Fibroblast of lung (primary cell): ENCODE measurements around the gene SLC51B. TPM values are rescaled to one million over a fixed set of nuclear protein-coding genes. Genes with fewer than 3 reads are reported as not detected.

Experiments used
- DNase-seq, 2 donors: peaks; one replicate each; pipeline versions ENCODE4 v3.0.0 to v3.0.0-alpha.2; 2010; ENCODE audit warnings: low read depth in 2 of 2
- H2AFZ ChIP-seq: 2 replicates; pipeline ENCODE4 v1.5.1; 2012; ENCODE audit warnings: low read length, control low read depth, inconsistent platforms
- H3K27ac ChIP-seq: 2 replicates; pipeline ENCODE4 v1.5.1; 2011; ENCODE audit warnings: low read length, control low read depth; ENCODE audit not compliant: insufficient read depth
- H3K27me3 ChIP-seq: 2 replicates; pipeline ENCODE4 v1.5.1; 2011; ENCODE audit warnings: mild to moderate bottlenecking, low read length; ENCODE audit not compliant: control insufficient read depth, insufficient read depth
- H3K36me3 ChIP-seq: 2 replicates; pipeline ENCODE4 v1.5.1; 2011; ENCODE audit warnings: low read length; ENCODE audit not compliant: control insufficient read depth, insufficient read depth
- H3K4me1 ChIP-seq: 2 replicates; pipeline ENCODE4 v1.5.1; 2011; ENCODE audit warnings: low read length; ENCODE audit not compliant: control insufficient read depth, insufficient read depth; ENCODE audit errors: extremely low read depth
- H3K4me2 ChIP-seq: 2 replicates; pipeline ENCODE4 v1.5.1; 2011; ENCODE audit warnings: low read length, control low read depth; ENCODE audit not compliant: insufficient read depth; ENCODE audit errors: extremely low read depth
- H3K4me3 ChIP-seq, 4 experiments: fragments of 200-600 bp in 1 of 4; sonication (generic) in 1 of 4; replicated peaks in 1 of 4; 2 replicates each; pipeline ENCODE4 v1.5.1; 2011 to 2016; ENCODE audit warnings: low read length in 4 of 4, low read depth in 3 of 4, mild to moderate bottlenecking in 3 of 4, control low read depth in 2 of 4, inconsistent platforms in 1 of 4, mixed read lengths in 1 of 4; ENCODE audit not compliant: insufficient read depth in 1 of 4; ENCODE audit errors: control extremely low read depth in 1 of 4
- H3K79me2 ChIP-seq: 2 replicates; pipeline ENCODE4 v1.5.1; 2012; ENCODE audit warnings: mild to moderate bottlenecking, low read length, inconsistent platforms; ENCODE audit not compliant: control insufficient read depth, insufficient read depth
- H3K9ac ChIP-seq: 2 replicates; pipeline ENCODE4 v1.5.1; 2011; ENCODE audit warnings: mild to moderate bottlenecking, low read length, control low read depth; ENCODE audit not compliant: insufficient read depth
- H3K9me3 ChIP-seq: 2 replicates; pipeline ENCODE4 v1.5.1; 2012; ENCODE audit warnings: low read depth, low read length; ENCODE audit not compliant: control insufficient read depth, insufficient read depth
- H4K20me1 ChIP-seq: 2 replicates; pipeline ENCODE4 v1.5.1; 2011; ENCODE audit warnings: low read length; ENCODE audit not compliant: control insufficient read depth, insufficient read depth; ENCODE audit errors: extremely low read depth
- EZH2 ChIP-seq: IDR thresholded peaks from 2 replicates; pipeline ENCODE4 v1.5.1; 2012; ENCODE audit warnings: low read length, control low read depth, mild to moderate bottlenecking; ENCODE audit errors: missing control alignments
- polyA plus RNA-seq, 2 donors: library from polyadenylated mRNA; depleted of rRNA in 1 of 2; stranded (reverse) in 1 of 2; unstranded in 1 of 2; fragments of >200 nt; gene quantifications; 2 replicates each; pipeline ENCODE4 v1.2.1, GENCODE V29; 2011 to 2012; ENCODE audit warnings: missing spikeins in 1 of 2
- total RNA-seq: library from RNA; depleted of rRNA; stranded (reverse); fragments of >200 nt; gene quantifications from 2 replicates; pipeline ENCODE4 v1.2.1, GENCODE V29; 2014
- TF ChIP-seq, protein P1 (sequence below), 2 donors: IDR thresholded peaks in 1 of 2; conservative IDR thresholded peaks in 1 of 2; 1 replicate in 1 of 2; 2 replicates in 1 of 2; pipeline ENCODE4 v1.5.1; 2011 to 2012; ENCODE audit warnings: low read length in 2 of 2, control low read depth in 1 of 2, inconsistent platforms in 1 of 2, low read depth in 1 of 2, mild to moderate bottlenecking in 1 of 2

Gene SLC51B
- total and polyA plus RNA-seq, 2 donors (not counting 1 experiment from before 2014, with no cell fraction given), result 0.66 to 0.98 TPM

DNA sequence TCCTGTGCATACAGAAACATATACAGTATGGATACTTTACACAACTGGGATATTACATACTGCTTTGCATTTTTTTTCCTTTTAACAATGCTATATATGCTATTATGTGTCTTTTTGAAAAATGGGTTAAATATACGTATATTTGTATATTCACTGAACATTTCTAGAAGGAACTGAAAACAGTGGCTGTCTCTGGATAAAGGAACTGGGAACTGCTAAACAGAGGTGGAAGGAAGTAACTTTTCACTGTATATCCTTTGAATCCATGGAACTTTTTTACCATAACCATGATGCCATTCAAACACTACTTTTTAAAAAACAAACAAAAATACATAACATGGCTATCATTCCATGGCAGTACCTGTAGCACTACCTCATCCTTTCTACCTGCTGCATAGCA, 17.6 kb upstream of the SLC51B start:
- Histone ChIP-seq H2AFZ (no peak overlapping the region), H3K27ac (no peak overlapping the region), H4K20me1 (no peaks in the 10 kb centered on the region), H3K79me2 (peaks cover 10% of the 10 kb centered on the region), H3K9ac (no peak overlapping the region), H3K4me3 (peak overlapping the region in 2 of 4 experiments; percentile 71 to 94), H3K27me3 (no peaks in the 10 kb centered on the region), H3K4me1 (no peaks in the 10 kb centered on the region), H3K4me2 (peak overlapping the region; percentile 26), H3K36me3 (peaks cover 2% of the 10 kb centered on the region), H3K9me3 (no peaks in the 10 kb centered on the region)
- no peak for DNase-seq
- TF ChIP-seq, protein P1, sequence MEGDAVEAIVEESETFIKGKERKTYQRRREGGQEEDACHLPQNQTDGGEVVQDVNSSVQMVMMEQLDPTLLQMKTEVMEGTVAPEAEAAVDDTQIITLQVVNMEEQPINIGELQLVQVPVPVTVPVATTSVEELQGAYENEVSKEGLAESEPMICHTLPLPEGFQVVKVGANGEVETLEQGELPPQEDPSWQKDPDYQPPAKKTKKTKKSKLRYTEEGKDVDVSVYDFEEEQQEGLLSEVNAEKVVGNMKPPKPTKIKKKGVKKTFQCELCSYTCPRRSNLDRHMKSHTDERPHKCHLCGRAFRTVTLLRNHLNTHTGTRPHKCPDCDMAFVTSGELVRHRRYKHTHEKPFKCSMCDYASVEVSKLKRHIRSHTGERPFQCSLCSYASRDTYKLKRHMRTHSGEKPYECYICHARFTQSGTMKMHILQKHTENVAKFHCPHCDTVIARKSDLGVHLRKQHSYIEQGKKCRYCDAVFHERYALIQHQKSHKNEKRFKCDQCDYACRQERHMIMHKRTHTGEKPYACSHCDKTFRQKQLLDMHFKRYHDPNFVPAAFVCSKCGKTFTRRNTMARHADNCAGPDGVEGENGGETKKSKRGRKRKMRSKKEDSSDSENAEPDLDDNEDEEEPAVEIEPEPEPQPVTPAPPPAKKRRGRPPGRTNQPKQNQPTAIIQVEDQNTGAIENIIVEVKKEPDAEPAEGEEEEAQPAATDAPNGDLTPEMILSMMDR (conservative IDR thresholded peaks at IDR 0.05 in 1 of 2, IDR thresholded peaks at IDR 0.05 in 1 of 2; ENCODE audit: low read depth in 1 of 2, low read length in 2 of 2), result no peak
- no peak for TF ChIP-seq EZH2

DNA sequence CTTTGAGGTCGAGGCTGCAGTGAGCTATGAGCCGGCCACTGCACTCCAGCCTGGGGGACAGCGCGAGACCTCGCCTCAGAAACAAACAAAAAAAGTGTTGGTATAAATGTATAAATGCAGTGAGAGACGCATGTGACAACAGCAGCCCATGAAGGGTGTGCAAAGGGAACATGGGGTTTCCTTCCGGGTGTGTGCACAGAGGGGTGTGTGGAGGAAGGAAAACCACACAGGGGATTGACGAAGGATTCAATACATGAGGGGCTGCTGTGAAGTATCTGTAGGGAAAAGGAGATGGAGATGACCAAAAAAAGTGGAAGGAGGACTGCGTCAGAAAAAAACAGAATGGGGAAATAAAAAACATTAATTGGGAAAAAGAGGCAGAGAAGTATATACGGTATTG, 16.8 kb upstream of the SLC51B start:
- TF ChIP-seq, protein P1 (conservative IDR thresholded peaks at IDR 0.05 in 1 of 2, IDR thresholded peaks at IDR 0.05 in 1 of 2; ENCODE audit: low read depth in 1 of 2, low read length in 2 of 2), result no peak
- TF ChIP-seq EZH2, result no peak
- H3K4me2 ChIP-seq, result peak overlapping the region; percentile 96
- no peak overlapping the region for H3K9ac ChIP-seq
- H3K27ac ChIP-seq, result no peak overlapping the region
- no peak overlapping the region for H2AFZ ChIP-seq
- no peaks in the 10 kb centered on the region for H3K4me1 ChIP-seq
- peaks cover 2% of the 10 kb centered on the region for H3K36me3 ChIP-seq
- DNase-seq, result no peak
- no peaks in the 10 kb centered on the region for H3K9me3 ChIP-seq
- H3K79me2 ChIP-seq, result peaks cover 10% of the 10 kb centered on the region
- H3K4me3 ChIP-seq, result peak overlapping the region; percentile 71 to 94 (median 86)
- H4K20me1 ChIP-seq, result no peaks in the 10 kb centered on the region
- no peaks in the 10 kb centered on the region for H3K27me3 ChIP-seq

- H3K4me2 ChIP-seq, result peak within 1 kb of the TSS; percentile 96
- no peaks in the 10 kb centered on the region for H3K4me1 ChIP-seq
- peak within 1 kb of the TSS; percentile 83 for H2AFZ ChIP-seq
- peak within 1 kb of the TSS; percentile 71 to 94 (median 86) for H3K4me3 ChIP-seq
- TF ChIP-seq EZH2, result no peak
- TF ChIP-seq, protein P1 (conservative IDR thresholded peaks at IDR 0.05 in 1 of 2, IDR thresholded peaks at IDR 0.05 in 1 of 2; ENCODE audit: low read depth in 1 of 2, low read length in 2 of 2), result no peak
- no peaks in the 10 kb centered on the region for H3K27me3 ChIP-seq
- H3K79me2 ChIP-seq, result peaks cover 10% of the 10 kb centered on the region
- no peaks in the 10 kb centered on the region for H3K9me3 ChIP-seq
- peak within 1 kb of the TSS; percentile 58 for H3K27ac ChIP-seq
- H3K36me3 ChIP-seq, result peaks cover 2% of the 10 kb centered on the region
- H3K9ac ChIP-seq, result peak within 1 kb of the TSS; percentile 79
- peak; percentile 71 to 72 for DNase-seq
- H4K20me1 ChIP-seq, result no peaks in the 10 kb centered on the region
These were observed 16.1 kb upstream of the SLC51B start, which contains the start of gene MTFMT for GRCh38 chr15:65028921-65029735. TSS of gene MTFMT (minus strand) at chr15:65029639. CDS start at chr15:65029613, 26 bp downstream.
